Suprapubic skin (tissue), 4 donors: ENCODE data around the gene BSG. TPM values are rescaled to one million over a fixed set of nuclear protein-coding genes. Genes with fewer than 3 reads are reported as not detected.

Experiments used
- DNase-seq, 2 donors: peaks; one replicate each; pipeline ENCODE4 v3.0.0-alpha.2; 2019; ENCODE audit warnings: low spot score in 2 of 2
- H3K27ac ChIP-seq: fragments of 200-600 bp; sonication (generic); one replicate; pipeline ENCODE4 v1.5.1; 2019
- H3K27me3 ChIP-seq: fragments of 200-600 bp; sonication (generic); one replicate; pipeline ENCODE4 v1.5.1; 2019
- H3K36me3 ChIP-seq: fragments of 200-600 bp; sonication (generic); one replicate; pipeline ENCODE4 v1.5.1; 2019
- H3K4me1 ChIP-seq: fragments of 200-600 bp; sonication (generic); one replicate; pipeline ENCODE4 v1.5.1; 2019
- H3K4me3 ChIP-seq: fragments of 200-600 bp; sonication (generic); one replicate; pipeline ENCODE4 v1.5.1; 2019; ENCODE audit warnings: mild to moderate bottlenecking
- H3K9me3 ChIP-seq: fragments of 200-600 bp; sonication (generic); one replicate; pipeline ENCODE4 v1.5.1; 2019
- CTCF ChIP-seq, 2 donors: fragments of 200-600 bp in 1 of 2; fragments of 450-650 bp in 1 of 2; sonication (generic) in 1 of 2; IDR thresholded peaks; one replicate each; pipeline ENCODE4 v1.5.1; 2016 to 2019; ENCODE audit warnings: antibody characterized with exemption in 2 of 2, mild to moderate bottlenecking in 1 of 2, moderate library complexity in 1 of 2
- EP300 ChIP-seq: sonication (generic); formaldehyde crosslinking; IDR thresholded peaks from one replicate; pipeline ENCODE4 v1.6.1; 2017; ENCODE audit warnings: antibody characterized with exemption
- POLR2A ChIP-seq, 2 donors: fragments of 450-650 bp; IDR thresholded peaks; one replicate each; pipeline ENCODE4 v1.6.1; 2017; ENCODE audit warnings: antibody characterized with exemption in 2 of 2, mild to moderate bottlenecking in 2 of 2, moderate library complexity in 2 of 2
- POLR2AphosphoS5 ChIP-seq, 3 donors: sonication (generic); formaldehyde crosslinking; IDR thresholded peaks; one replicate each; pipeline ENCODE4 v1.6.1; 2017; ENCODE audit warnings: antibody characterized with exemption in 3 of 3
- WGBS: methylation state at CpG from one replicate; pipeline ENCODE4 v1.1.5; 2018; 5-methylcytosine and 5-hydroxymethylcytosine counted together
- total RNA-seq, 4 donors: library from RNA; depleted of rRNA; stranded (reverse); fragments of >200 nt; gene quantifications; one replicate each; pipeline ENCODE4 v1.1.0, GENCODE V29; 2016

BSG gene
- total RNA-seq, 4 donors from 2014 or later: 265 to 314 (median 285) TPM

DNA sequence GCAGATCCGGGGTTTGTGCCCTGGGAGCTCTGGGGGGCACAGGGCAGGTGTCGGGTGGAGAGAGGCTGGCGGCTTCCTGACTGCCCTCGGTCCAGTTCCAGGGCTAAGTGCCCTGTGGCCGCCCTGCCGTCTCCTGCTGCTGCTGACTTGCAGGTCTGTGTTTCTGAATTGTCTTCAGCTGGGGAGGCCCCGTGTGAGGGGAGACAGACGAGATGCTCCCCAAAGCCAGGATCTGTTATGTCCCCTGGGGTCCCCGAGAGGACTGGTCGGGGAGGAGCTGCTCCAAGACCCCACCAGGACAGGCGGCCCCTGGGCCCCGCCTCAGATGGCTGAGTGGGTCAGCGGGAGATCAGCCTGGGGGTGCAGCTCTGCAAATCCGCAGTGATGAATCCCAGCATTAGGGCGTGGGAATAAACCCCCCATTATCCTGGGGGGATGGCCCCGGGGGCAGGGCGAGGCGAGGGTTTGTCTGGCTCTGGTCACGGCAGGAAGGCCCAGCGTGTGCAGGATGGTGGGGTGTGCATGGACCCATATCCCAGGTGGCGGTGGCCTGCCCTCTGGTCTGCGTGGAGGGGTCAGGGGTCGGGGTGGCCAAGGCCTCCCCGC is 22.0 kb downstream of the BSG start:
- DNase-seq: no peak
- peaks cover 16% of the 10 kb centered on the region for H3K4me1 ChIP-seq
- TF ChIP-seq POLR2A (IDR thresholded peaks at IDR 0.05) (no peak), EP300 (no peak), POLR2AphosphoS5 (IDR thresholded peaks at IDR 0.05) (no peak), CTCF (IDR thresholded peaks at IDR 0.05) (no peak)
- 72% methylated on average over 20 of the region's 24 CpGs for WGBS
- no peaks in the 10 kb centered on the region for H3K36me3 ChIP-seq
- H3K27ac ChIP-seq: no peak overlapping the region
- peaks cover 56% of the 10 kb centered on the region for H3K27me3 ChIP-seq
- no peaks in the 10 kb centered on the region for H3K9me3 ChIP-seq
- no peak overlapping the region for H3K4me3 ChIP-seq

DNA sequence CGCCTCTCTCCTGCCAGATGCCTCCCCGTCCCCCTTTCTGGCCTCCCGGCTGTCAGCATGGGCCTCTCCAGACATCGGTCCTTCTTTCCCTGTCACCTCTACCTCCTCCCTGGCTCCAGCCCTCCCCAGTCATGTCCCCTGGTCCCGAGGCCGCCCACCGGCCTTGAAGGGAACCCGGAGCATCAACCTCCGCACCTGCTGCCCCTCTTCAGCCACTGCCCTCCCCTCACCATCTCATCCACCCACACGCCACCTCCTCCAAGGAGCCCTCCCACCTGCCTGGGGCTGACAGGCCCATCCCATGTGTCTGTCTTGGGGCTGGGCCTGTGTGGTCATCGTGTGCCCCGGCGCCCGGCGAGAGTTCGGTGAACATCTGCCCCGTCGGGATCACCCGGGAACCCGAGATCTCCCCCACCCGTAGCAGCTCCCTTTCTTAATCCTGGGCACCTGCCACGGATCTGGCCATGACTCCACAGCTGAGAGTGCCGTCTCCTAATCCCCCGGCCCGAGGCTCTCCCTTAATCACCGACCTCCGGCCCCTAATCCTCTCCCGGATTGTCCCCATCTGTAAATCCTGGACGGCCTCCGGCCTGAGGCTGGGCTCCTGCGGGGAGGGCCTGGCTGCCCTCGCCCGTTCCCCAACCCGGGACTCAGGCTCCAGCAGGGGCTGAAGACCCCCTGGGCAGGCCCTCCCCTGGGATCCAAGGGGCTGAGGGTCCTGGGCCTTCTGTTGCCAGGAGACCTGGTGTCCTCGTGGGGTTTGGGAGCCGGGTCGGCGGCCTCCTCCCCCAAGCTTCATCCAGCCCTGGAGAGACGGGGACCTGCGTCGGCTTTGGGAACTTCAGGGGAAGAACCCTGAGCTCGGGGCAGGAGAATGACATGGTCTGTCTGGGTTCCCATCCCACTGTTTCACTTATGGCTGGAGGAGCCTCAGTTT is 23.2 kb downstream of the BSG start:
- Histone ChIP-seq H3K4me3 (no peak overlapping the region), H3K36me3 (no peaks in the 10 kb centered on the region), H3K4me1 (peaks cover 10% of the 10 kb centered on the region), H3K9me3 (no peaks in the 10 kb centered on the region), H3K27me3 (peaks cover 48% of the 10 kb centered on the region), H3K27ac (no peak overlapping the region)
- DNase-seq: no peak
- whole genome bisulfite sequencing: 70% methylated on average over 26 of the region's 42 CpGs
- TF ChIP-seq POLR2AphosphoS5 (IDR thresholded peaks at IDR 0.05): no peak
- no peak for TF ChIP-seq EP300
- no peak for TF ChIP-seq POLR2A (IDR thresholded peaks at IDR 0.05)
- no peak for TF ChIP-seq CTCF (IDR thresholded peaks at IDR 0.05)

- DNase-seq: no peak
- no peak overlapping the region for H3K27ac ChIP-seq
- H3K4me1 ChIP-seq: peaks cover 4% of the 10 kb centered on the region
- no peaks in the 10 kb centered on the region for H3K36me3 ChIP-seq
- no peak overlapping the region for H3K4me3 ChIP-seq
- whole genome bisulfite sequencing: no CpG with 5 or more reads among the region's 16 CpGs
- no peaks in the 10 kb centered on the region for H3K9me3 ChIP-seq
- peaks cover 42% of the 10 kb centered on the region for H3K27me3 ChIP-seq
- TF ChIP-seq POLR2A (IDR thresholded peaks at IDR 0.05) (no peak), POLR2AphosphoS5 (IDR thresholded peaks at IDR 0.05) (no peak), CTCF (IDR thresholded peaks at IDR 0.05) (no peak), EP300 (no peak)
Measured at GRCh38 chr19:596263-596655, 23.9 kb downstream of the BSG start.

GRCh38 chr19:597406-598315 is 25.3 kb downstream of the BSG start:
- DNase-seq: no peak
- Histone ChIP-seq H3K27me3 (peaks cover 28% of the 10 kb centered on the region), H3K36me3 (no peaks in the 10 kb centered on the region), H3K4me3 (no peak overlapping the region), H3K27ac (no peak overlapping the region), H3K9me3 (no peaks in the 10 kb centered on the region), H3K4me1 (no peaks in the 10 kb centered on the region)
- TF ChIP-seq CTCF (IDR thresholded peaks at IDR 0.05) (no peak), POLR2A (IDR thresholded peaks at IDR 0.05) (no peak), EP300 (no peak), POLR2AphosphoS5 (IDR thresholded peaks at IDR 0.05) (no peak)
- 82% methylated on average over 18 of the region's 18 CpGs for WGBS
